ENCODE data around the gene TRPM2. TPM values are rescaled to one million over a fixed set of nuclear protein-coding genes. Genes with fewer than 3 reads are reported as not detected.
"Not testable (repeated sequence)": the region's sequence is repeated elsewhere in the genome, so short reads cannot be mapped to it uniquely, and the experiment has no call there.

The TRPM2 gene
- total RNA-seq, 4 donors from 2014 or later: 1.6 to 3.5 (median 2.7) TPM

GRCh38 chr21:44477712-44478111 lies 124.3 kb downstream of the TRPM2 start:
- peaks cover 0 to 5% (median 0%) of the 10 kb centered on the region in 4 donors for H3K27me3 ChIP-seq
- DNase-seq (ENCODE audit: extremely low spot score): no peak

GRCh38 chr21:44478124-44478800 lies 124.8 kb downstream of the TRPM2 start:
- H3K4me1 ChIP-seq: no peaks in the 10 kb centered on the region
- peaks cover 0 to 5% (median 0%) of the 10 kb centered on the region in 4 donors for H3K36me3 ChIP-seq
- H3K27me3 ChIP-seq: peaks cover 0 to 10% (median 0%) of the 10 kb centered on the region in 4 donors
- 66% methylated on average over 15 of the region's 16 CpGs for WGBS
- intact Hi-C loops (cut with DNase I): no loop called here
- no peak overlapping the region for H3K27ac ChIP-seq (replicated peaks in 1 of 4)
- H3K4me3 ChIP-seq: no peak overlapping the region
- DNase-seq (ENCODE audit: extremely low spot score): no peak
- no peak for TF ChIP-seq EP300 (IDR thresholded peaks at IDR 0.05)
- TF ChIP-seq CTCF (IDR thresholded peaks at IDR 0.05): no peak
- TF ChIP-seq POLR2A (IDR thresholded peaks at IDR 0.05; ENCODE audit: low read depth): no peak
- no peak for TF ChIP-seq POLR2AphosphoS5 (IDR thresholded peaks at IDR 0.05)
- no peaks in the 10 kb centered on the region for H3K9me3 ChIP-seq

More at GRCh38 chr21:44477712-44478111, 124.3 kb downstream of the TRPM2 start:
- Histone ChIP-seq H3K36me3 (peaks cover 0 to 5% (median 0%) of the 10 kb centered on the region in 4 donors), H3K4me3 (no peak overlapping the region), H3K4me1 (no peaks in the 10 kb centered on the region), H3K27ac (replicated peaks in 1 of 4) (no peak overlapping the region), H3K9me3 (no peaks in the 10 kb centered on the region)
- no peak for TF ChIP-seq POLR2AphosphoS5 (IDR thresholded peaks at IDR 0.05)
- no peak for TF ChIP-seq CTCF (IDR thresholded peaks at IDR 0.05)
- no peak for TF ChIP-seq POLR2A (IDR thresholded peaks at IDR 0.05; ENCODE audit: low read depth)
- WGBS: 85% methylated on average over 7 of the region's 7 CpGs
- intact Hi-C loops (cut with DNase I): no loop called here

- WGBS: 88% methylated on average over 5 of the region's 5 CpGs
- Histone ChIP-seq H3K4me1 (no peaks in the 10 kb centered on the region), H3K27ac (replicated peaks in 1 of 4) (no peak overlapping the region), H3K27me3 (peaks cover 0 to 15% (median 0%) of the 10 kb centered on the region in 4 donors), H3K4me3 (no peak overlapping the region), H3K36me3 (peaks cover 0 to 5% (median 0%) of the 10 kb centered on the region in 4 donors), H3K9me3 (no peaks in the 10 kb centered on the region)
- intact Hi-C loops (cut with DNase I): no loop called here
- DNase-seq (ENCODE audit: extremely low spot score): no peak
- no peak for TF ChIP-seq CTCF (IDR thresholded peaks at IDR 0.05)
These were observed 125.4 kb downstream of the TRPM2 start for GRCh38 chr21:44478801-44479167.

- intact Hi-C loops (cut with DNase I); DNase-seq (ENCODE audit: extremely low spot score): not testable (repeated sequence)
- 65% methylated on average over 12 of the region's 21 CpGs for WGBS
These were observed 126.3 kb downstream of the TRPM2 start for GRCh38 chr21:44479556-44480199.

More at GRCh38 chr21:44479556-44480199, 126.3 kb downstream of the TRPM2 start:
- not testable (repeated sequence) for H3K4me3 ChIP-seq; H3K4me1 ChIP-seq; H3K9me3 ChIP-seq; H3K27ac ChIP-seq (replicated peaks in 1 of 4); H3K36me3 ChIP-seq
- H3K27me3 ChIP-seq: peaks cover 0 to 15% (median 0%) of the 10 kb centered on the region in 4 donors
- TF ChIP-seq CTCF (IDR thresholded peaks at IDR 0.05): peak; percentile 48 to 73 (median 57)
